ENCODE measurements around the gene CIAO3. TPM values are rescaled to one million over a fixed set of nuclear protein-coding genes. Genes with fewer than 3 reads are reported as not detected.
A peak's percentile ranks its signal among the peaks of the same experiment; 100 is the strongest.
"Not testable (repeated sequence)": the region's sequence is repeated elsewhere in the genome, so short reads cannot be mapped to it uniquely, and the experiment has no call there.

Gene CIAO3
- polyA plus RNA-seq, 4 donors, result 21.7 to 32.2 (median 27.6) TPM

DNA sequence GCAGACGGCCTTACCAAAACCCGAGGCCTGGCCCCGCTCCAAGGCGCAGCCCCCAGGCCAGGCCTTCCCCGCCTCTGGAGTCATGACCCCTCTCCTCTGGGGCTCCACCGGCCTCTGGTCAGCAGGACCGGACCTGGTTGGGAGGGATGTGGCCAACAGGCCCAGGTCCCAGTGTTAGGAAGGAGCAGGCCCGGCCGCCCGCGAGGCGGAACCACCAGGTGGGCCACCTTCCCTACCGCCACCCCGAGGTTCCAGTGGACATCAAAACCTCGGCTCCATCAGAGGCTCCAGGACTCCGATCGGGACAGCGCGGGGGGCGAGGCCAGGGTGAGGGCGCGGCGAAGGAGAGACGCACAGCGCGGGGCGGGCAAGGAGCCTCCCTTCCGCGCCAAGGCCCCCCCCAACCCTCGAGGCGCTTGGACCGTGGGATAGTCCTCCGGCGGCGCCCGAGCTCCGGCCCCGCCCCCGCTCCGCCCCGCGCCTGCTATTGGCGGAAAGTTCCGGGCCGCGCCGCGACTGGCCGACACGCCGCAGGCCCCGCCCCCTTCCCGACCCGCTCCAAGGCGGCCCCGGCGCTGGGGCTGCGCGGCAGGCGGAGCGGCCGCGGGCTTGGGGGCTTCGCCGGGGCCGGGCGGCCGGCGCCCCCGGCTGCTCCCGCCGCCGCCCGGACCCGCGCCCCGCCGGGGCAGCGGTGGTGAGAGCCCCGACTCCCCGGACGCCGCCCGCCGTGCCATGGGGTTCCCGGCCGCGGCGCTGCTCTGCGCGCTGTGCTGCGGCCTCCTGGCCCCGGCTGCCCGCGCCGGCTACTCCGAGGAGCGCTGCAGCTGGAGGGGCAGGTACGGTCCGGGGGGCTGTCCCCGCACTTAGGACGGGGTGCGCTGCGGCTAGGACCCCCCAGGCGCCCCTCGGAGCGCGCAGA is 26.0 kb downstream of the CIAO3 start, which contains the start of gene METRN:
Gene METRN, plus strand, starts transcription at position 561 of the 919 bp plus-strand sequence. Its CDS starts 172 bp downstream, at position 733.
- DNase-seq (ENCODE audit: low read depth in 4 of 4, low spot score in 2 of 4), result peak in 1 of 4 donors; percentile 76

DNA sequence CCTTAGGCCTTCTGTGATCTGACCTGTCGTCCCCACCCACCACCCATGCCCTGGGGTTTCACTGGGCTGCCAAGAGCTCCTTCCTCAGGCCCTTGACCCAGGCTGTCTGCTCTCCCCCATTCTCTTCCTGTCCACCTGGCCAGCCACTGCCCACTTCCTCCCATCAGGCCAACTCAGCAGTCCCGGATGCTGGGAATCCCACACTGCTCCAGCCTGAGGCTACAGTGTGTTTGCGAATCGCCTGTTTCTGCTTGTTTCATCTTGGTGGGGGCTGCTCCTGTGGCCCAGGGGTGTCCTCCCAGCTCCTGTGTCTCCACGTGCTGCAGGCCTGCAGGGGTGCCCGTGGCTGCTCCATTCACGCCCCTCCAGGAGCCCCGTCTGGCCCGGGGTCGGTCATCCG is 26.7 kb downstream of the CIAO3 start:
- DNase-seq (ENCODE audit: low read depth in 4 of 4, low spot score in 2 of 4), result no peak

DNA sequence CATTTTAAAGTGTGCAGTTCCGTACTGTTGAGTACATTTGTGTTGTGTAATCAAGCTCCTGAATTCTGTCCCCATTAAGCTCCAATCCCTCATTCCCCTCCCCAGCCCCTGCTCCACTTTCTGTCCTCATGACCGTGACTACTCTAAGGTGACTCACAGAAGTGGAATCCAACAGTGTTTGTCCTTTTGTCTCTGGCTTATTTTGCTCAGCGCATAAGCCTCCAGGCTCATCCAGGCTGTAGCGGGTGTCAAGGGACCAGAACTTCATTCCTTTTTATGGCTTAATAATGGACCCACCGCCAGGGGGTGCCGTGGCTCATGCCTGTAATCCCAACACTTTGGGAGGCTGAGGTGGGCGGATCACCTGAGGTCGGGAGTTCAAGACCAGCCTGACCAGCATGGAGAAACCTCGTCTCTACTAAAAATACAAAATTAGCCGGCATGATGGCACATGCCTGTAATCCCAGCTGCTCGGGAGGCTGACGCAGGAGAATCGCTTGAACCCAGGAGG is 28.0 kb downstream of the CIAO3 start:
- not testable (repeated sequence) for DNase-seq (ENCODE audit: low read depth in 4 of 4, low spot score in 2 of 4)

- DNase-seq (ENCODE audit: low read depth in 4 of 4, low spot score in 2 of 4), result no peak
These were observed 29.1 kb downstream of the CIAO3 start for GRCh38 chr16:711548-712320.

DNA sequence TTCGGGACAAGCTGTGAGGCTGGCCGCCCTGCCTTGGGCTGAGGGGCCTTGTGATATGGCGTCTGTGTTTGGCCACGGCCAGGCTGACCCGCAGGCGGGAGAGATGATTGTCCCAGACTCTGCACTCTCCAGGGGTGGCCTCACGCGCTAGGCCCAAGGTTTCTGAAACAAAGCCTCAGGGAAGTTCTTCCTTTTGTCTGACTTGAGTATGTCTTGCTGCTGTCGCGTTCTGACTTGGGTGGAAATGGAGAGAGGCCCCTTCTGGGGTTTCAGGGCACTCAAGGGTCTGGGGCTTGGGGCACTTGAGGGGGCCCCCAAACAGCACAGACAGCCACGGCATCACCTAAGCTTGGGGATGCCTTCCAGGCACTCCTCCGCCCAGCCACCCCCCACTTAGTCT is 29.7 kb downstream of the CIAO3 start:
- DNase-seq (ENCODE audit: low read depth in 4 of 4, low spot score in 2 of 4), result no peak

GRCh38 chr16:710500-711075 is 30.2 kb downstream of the CIAO3 start:
- no peak for DNase-seq (ENCODE audit: low read depth in 4 of 4, low spot score in 2 of 4)

- no peak for DNase-seq (ENCODE audit: low read depth in 4 of 4, low spot score in 2 of 4)
These were observed 31.0 kb downstream of the CIAO3 start for GRCh38 chr16:709566-710499.

DNA sequence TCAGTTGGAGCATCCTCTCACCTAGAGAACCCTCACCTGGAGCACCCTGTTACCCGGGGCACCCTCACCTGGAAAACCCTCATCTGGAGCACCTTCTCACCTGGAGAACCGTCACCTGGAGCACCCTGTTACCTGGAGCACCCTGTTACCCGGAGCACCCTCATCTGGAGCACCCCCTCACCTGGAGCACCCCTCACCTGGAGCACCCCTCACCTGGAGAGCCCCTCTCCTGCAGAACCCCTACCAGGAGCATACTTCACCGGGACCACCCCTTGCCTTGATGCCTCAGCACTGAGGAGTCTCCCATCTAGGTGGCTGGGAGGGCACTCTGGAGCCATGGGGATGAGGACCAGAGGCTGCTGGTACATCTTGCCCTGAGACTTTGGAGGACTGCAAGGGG is 31.8 kb downstream of the CIAO3 start:
- DNase-seq (ENCODE audit: low read depth in 4 of 4, low spot score in 2 of 4), result no peak

DNA sequence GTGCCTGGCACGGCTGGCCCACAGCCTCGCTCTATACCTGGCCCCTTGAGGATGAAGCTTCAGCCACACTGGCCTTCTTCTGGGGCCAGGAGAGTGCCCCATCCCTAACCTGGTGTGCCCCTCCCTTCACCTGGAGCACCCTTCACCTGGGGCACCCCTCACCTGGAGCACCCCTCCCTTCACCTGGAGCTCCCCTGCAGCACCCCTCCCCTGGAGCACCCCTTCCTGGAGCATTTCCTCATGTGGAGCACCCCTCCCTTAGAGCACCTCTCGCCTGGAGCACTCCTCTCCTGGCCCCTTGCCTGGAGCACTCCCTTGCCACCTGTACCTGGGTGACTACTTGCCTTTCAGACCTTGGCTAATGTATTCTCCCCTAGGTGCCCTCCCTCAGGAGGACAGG is 32.8 kb downstream of the CIAO3 start:
- DNase-seq (ENCODE audit: low read depth in 4 of 4, low spot score in 2 of 4), result no peak

DNA sequence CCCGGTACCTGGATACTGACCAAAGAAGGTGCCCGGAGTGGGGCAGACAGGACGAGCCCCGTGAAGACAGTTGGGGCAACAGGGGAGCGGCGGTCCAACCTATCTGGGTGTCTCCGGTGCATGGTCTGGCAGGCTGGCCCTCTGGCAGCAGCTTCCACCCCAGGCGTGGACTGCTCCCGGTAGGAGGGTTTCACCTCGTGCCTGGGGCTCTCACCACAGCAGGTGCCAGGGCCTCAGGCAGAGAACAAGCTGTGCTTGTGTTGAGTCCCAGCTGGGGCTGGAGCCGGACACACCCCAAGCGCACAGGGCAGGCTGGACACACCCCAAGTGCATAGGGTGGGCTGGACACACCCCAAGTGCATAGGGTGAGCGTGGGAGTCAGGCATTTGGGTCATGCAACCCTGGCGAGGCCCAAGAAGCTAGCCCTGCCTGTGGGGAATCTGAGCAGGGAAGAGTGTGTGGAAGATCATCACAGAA is 33.7 kb downstream of the CIAO3 start:
- no peak for DNase-seq (ENCODE audit: low read depth in 4 of 4, low spot score in 2 of 4)

DNA sequence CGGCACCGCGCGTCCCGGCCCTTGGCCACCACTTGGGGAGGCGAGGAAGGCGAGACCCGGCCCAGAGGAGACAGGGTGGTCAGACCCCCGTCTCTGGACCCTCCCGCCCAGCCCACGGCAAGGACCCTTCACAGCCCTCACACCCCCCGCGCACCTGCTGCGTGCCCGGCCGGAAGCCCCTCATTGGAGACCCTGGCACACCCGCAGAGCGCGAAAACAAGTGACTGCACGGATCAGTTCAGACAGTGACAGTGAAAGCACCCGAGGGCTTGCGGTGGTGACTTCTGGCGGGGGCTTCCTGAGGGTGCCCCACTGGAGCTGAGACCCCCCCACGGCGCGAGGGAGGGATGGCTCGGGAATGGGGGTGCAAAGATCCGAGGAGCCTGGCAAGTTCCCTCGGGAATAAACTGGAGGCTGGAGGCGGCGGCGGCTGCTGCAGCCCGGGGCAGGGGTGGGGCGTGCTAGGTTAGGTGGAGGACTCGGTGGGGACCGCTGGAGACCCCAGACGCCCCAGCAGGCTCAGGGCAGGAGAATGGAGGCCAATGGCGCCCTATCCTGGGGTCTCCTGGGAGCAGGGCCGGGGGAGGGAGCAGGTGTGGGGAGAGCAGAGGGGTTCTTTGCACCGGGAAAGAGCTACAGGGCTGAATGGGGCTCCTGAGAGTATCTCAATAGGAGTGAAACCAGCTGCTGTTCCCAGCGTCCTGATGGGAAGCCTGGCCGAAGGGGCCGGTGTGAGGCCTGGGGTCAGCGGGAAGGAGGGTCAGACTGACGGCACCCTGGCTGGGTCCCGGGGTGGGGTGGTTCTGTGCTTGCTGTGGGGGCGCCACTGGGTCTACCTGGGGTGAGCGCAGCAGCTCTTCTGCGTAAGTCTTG is 34.4 kb downstream of the CIAO3 start:
- DNase-seq (ENCODE audit: low read depth in 4 of 4, low spot score in 2 of 4), result no peak

DNA sequence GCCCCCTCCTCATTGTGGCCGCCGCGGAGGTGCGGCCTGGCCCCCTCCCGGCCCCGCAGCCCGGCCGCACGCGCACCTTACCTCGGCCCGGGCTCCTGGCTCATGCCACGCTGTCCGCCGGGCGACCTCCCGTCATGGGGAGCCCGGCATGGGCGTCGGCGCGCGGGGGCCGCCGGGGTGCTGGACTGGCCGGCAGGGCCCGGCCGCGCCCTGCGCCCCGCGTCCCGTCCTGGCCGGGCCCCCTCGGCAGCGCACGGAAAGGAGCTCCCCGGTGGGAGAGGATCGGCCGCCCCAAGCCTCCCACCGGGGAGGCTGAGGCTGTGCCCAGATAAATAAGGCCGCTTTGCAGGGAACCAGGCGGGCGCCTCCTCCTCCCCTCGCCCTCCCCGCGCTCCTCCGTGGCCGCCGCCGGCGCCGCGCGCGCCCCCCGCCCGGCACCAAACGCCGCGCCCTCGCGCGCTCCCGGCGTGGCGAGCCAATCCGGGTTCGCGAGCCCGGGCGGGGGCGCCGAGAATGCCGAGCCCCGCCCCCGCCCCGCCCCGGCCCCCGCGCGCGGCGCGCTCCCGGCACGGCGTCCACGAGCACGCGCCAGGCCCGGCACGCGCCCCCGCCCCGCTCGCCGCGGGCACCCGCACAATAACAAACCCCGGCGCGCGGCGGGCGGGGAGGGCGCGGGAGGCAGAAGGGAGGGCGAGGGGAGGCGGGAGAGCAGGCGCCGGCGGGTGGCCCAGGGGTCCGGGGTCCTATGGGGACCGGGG is 35.2 kb downstream of the CIAO3 start, which contains the start of gene FBXL16:
Gene FBXL16, minus strand, starts transcription at position 371 of the 758 bp plus-strand sequence. CDS start 8,396 bp downstream, outside the sequence.
- DNase-seq (ENCODE audit: low read depth in 4 of 4, low spot score in 2 of 4), result no peak

- DNase-seq (ENCODE audit: low read depth in 4 of 4, low spot score in 2 of 4), result no peak
These were observed 36.0 kb downstream of the CIAO3 start for GRCh38 chr16:704552-705380.

- DNase-seq (ENCODE audit: low read depth in 4 of 4, low spot score in 2 of 4), result no peak
These were observed 36.8 kb downstream of the CIAO3 start for GRCh38 chr16:704047-704446.

GRCh38 chr16:703406-703805 is 37.4 kb downstream of the CIAO3 start:
- no peak for DNase-seq (ENCODE audit: low read depth in 4 of 4, low spot score in 2 of 4)

DNA sequence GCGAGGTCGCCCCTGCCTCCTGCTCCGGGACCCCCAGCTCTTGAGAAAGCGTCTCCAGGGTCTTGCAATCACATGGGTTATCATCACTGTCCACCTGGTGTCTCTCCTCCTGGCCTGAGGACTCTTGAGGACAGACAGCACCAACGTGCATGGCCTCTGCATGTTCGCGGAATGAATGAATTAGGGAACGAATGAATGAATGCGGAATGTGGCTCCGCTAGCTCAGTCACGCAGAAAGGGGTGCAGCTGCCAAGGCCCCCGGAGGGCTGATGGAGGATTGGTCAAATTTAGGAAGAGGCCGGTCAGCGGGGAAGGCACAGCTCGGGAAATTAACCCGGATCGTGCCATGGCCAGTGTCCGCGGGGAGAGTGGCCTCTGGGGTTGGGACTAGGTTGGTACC is 38.5 kb downstream of the CIAO3 start:
- DNase-seq (ENCODE audit: low read depth in 4 of 4, low spot score in 2 of 4), result no peak

Data from left renal cortex interstitium (tissue), 4 donors.